Ectodermal cell (in vitro differentiated cells): Measurements from ENCODE around the gene CRLF1.
A peak's percentile ranks its signal among the peaks of the same experiment; 100 is the strongest.

ENCODE experiments used
- H3K27ac ChIP-seq: 2 replicates; pipeline ENCODE4 v1.7.0; 2013; ENCODE audit warnings: mild to moderate bottlenecking, low read depth, low read length; ENCODE audit not compliant: insufficient read depth, poor library complexity, severe bottlenecking
- H3K27me3 ChIP-seq: 2 replicates; pipeline ENCODE4 v1.7.0; 2013; ENCODE audit warnings: mild to moderate bottlenecking, low read length; ENCODE audit not compliant: insufficient read depth, control insufficient read depth, poor library complexity, severe bottlenecking
- H3K36me3 ChIP-seq: one replicate; pipeline ENCODE4 v1.7.0; 2013; ENCODE audit warnings: low read length; ENCODE audit not compliant: control insufficient read depth, insufficient read depth
- H3K4me1 ChIP-seq: one replicate; pipeline ENCODE4 v1.7.0; 2013; ENCODE audit warnings: low read length; ENCODE audit not compliant: control insufficient read depth, insufficient read depth
- H3K4me3 ChIP-seq: 2 replicates; pipeline ENCODE4 v1.7.0; 2013; ENCODE audit warnings: low read depth, low read length, control low read depth; ENCODE audit not compliant: insufficient read depth
- H3K9me3 ChIP-seq: 2 replicates; pipeline ENCODE4 v1.7.0; 2013; ENCODE audit warnings: mild to moderate bottlenecking, low read length, moderate library complexity; ENCODE audit not compliant: control insufficient read depth
- WGBS, 2 experiments: methylation state at CpG; one replicate each; pipeline ENCODE4 v1.1.7; 2013; ENCODE audit warnings: missing lambda C conversion rate in 2 of 2; 5-methylcytosine and 5-hydroxymethylcytosine counted together

Gene CRLF1

GRCh38 chr19:18616023-18616422 is 9.4 kb upstream of the CRLF1 start:
- Histone ChIP-seq H3K4me1 (peaks cover 20% of the 10 kb centered on the region), H3K36me3 (no peaks in the 10 kb centered on the region), H3K4me3 (no peak overlapping the region), H3K9me3 (no peaks in the 10 kb centered on the region), H3K27ac (no peak overlapping the region), H3K27me3 (peaks cover 52% of the 10 kb centered on the region)
- WGBS, 2 experiments: 85 to 91% methylated on average over 3 of the region's 3 CpGs

GRCh38 chr19:18613589-18614234 is 7.1 kb upstream of the CRLF1 start:
- no peaks in the 10 kb centered on the region for H3K9me3 ChIP-seq
- no peak overlapping the region for H3K4me3 ChIP-seq
- WGBS, 2 experiments: 21 to 22% methylated on average over 23 of the region's 23 CpGs
- H3K4me1 ChIP-seq: peaks cover 27% of the 10 kb centered on the region
- H3K27me3 ChIP-seq: peaks cover 75% of the 10 kb centered on the region
- no peak overlapping the region for H3K27ac ChIP-seq
- H3K36me3 ChIP-seq: no peaks in the 10 kb centered on the region

- peaks cover 82% of the 10 kb centered on the region for H3K27me3 ChIP-seq
- H3K27ac ChIP-seq: no peak within 1 kb of the TSS
- WGBS, 2 experiments: 1% methylated on average over 70 of the region's 70 CpGs
- H3K4me3 ChIP-seq: peak within 1 kb of the TSS; percentile 35
- H3K4me1 ChIP-seq: peaks cover 27% of the 10 kb centered on the region
- no peaks in the 10 kb centered on the region for H3K9me3 ChIP-seq
- H3K36me3 ChIP-seq: no peaks in the 10 kb centered on the region
These were observed 6.4 kb upstream of the CRLF1 start, which contains the start of gene TMEM59L for GRCh38 chr19:18612772-18613588. Gene TMEM59L (plus strand): TSS chr19:18612870. CDS start chr19:18612959, 89 bp downstream.

- Histone ChIP-seq H3K27me3 (peaks cover 90% of the 10 kb centered on the region), H3K36me3 (no peaks in the 10 kb centered on the region), H3K27ac (no peak overlapping the region), H3K9me3 (no peaks in the 10 kb centered on the region), H3K4me1 (peaks cover 33% of the 10 kb centered on the region), H3K4me3 (peak overlapping the region; percentile 35)
- 2% methylated on average over 30 of the region's 30 CpGs for WGBS, 2 experiments
These were observed 5.6 kb upstream of the CRLF1 start for GRCh38 chr19:18612051-18612771.

GRCh38 chr19:18611327-18612050 is 4.9 kb upstream of the CRLF1 start:
- Histone ChIP-seq H3K27ac (no peak overlapping the region), H3K4me3 (no peak overlapping the region), H3K27me3 (peaks cover 96% of the 10 kb centered on the region), H3K9me3 (no peaks in the 10 kb centered on the region), H3K4me1 (peaks cover 33% of the 10 kb centered on the region), H3K36me3 (no peaks in the 10 kb centered on the region)
- 1% methylated on average over 62 of the region's 62 CpGs for WGBS, 2 experiments

- no peak overlapping the region for H3K27ac ChIP-seq
- H3K9me3 ChIP-seq: no peaks in the 10 kb centered on the region
- H3K27me3 ChIP-seq: peaks cover 98% of the 10 kb centered on the region
- H3K36me3 ChIP-seq: no peaks in the 10 kb centered on the region
- 1 to 2% methylated on average over 45 of the region's 45 CpGs for WGBS, 2 experiments
- peaks cover 33% of the 10 kb centered on the region for H3K4me1 ChIP-seq
- H3K4me3 ChIP-seq: no peak overlapping the region
These were observed 4.1 kb upstream of the CRLF1 start for GRCh38 chr19:18610556-18611326.

GRCh38 chr19:18610245-18610555 is 3.6 kb upstream of the CRLF1 start:
- WGBS, 2 experiments: 24% methylated on average over 3 of the region's 3 CpGs
- Histone ChIP-seq H3K27me3 (peaks cover 98% of the 10 kb centered on the region), H3K27ac (no peak overlapping the region), H3K4me1 (peaks cover 33% of the 10 kb centered on the region), H3K36me3 (no peaks in the 10 kb centered on the region), H3K9me3 (no peaks in the 10 kb centered on the region), H3K4me3 (no peak overlapping the region)

GRCh38 chr19:18609717-18610051 is 3.1 kb upstream of the CRLF1 start:
- Histone ChIP-seq H3K27ac (no peak overlapping the region), H3K36me3 (no peaks in the 10 kb centered on the region), H3K27me3 (peaks cover 98% of the 10 kb centered on the region), H3K4me1 (peaks cover 34% of the 10 kb centered on the region), H3K9me3 (no peaks in the 10 kb centered on the region), H3K4me3 (no peak overlapping the region)
- 10 to 13% methylated on average over 2 of the region's 2 CpGs for WGBS, 2 experiments

- no peaks in the 10 kb centered on the region for H3K36me3 ChIP-seq
- peaks cover 40% of the 10 kb centered on the region for H3K4me1 ChIP-seq
- H3K27ac ChIP-seq: no peak overlapping the region
- 24 to 27% methylated on average over 8 to 9 of the region's 9 CpGs for WGBS, 2 experiments
- H3K4me3 ChIP-seq: no peak overlapping the region
- H3K27me3 ChIP-seq: peaks cover 98% of the 10 kb centered on the region
- H3K9me3 ChIP-seq: no peaks in the 10 kb centered on the region
These were observed 2.5 kb upstream of the CRLF1 start for GRCh38 chr19:18608805-18609716.
